Measurements from ENCODE around the gene SLC26A9. TPM values are rescaled to one million over a fixed set of nuclear protein-coding genes. Genes with fewer than 3 reads are reported as not detected.

The SLC26A9 gene
- total and polyA plus RNA-seq, 2 of the 4 experiments (the other 2 are of a cell fraction) = not detected

DNA sequence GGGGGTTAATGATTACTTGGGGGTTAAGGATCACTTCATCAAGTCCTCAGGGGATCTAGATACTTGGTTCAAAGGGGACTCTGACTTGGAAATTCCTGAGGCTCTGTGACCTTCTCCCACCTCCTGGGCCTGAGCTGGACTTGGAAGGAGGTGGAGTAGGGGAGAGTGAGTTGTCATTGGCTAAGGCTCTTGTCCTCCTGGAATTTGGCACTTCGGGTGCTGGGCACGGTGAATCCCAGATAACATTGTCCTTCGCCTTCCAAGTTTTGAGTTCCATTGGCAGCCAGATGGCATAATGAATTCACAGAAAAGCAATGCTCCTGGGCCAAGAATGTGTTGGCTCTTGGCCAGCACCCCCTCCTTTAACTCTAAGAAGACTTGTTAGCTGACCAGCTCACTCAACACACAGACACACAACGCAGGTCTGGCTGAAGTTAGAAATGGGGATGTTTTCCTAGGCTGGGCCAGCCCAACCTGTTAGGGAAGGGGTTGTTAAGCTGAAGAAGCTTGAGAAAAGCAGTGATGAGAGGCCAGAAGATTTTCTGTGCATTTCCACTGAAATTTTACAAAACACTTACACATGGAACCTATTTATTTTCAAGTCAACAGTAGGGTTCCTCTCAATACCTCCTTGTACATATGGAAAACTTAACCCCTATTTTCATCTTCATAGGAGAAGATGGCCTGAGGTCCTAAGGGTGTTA is 29.7 kb downstream of the SLC26A9 start:
- in situ Hi-C loops (cut with MboI; ENCODE audit: low sequenced_read_pairs) = loop anchor here (5.0 to 25.0 kb wide), 2 partner anchors 121 to 251 kb away; no protein-coding TSS in a partner anchor
- CTCF ChIA-PET = no interaction called here
- Histone ChIP-seq H3K23ac (ENCODE audit: low read depth, low read length) (no peak overlapping the region), H4K5ac (ENCODE audit: low read depth, low read length) (no peak overlapping the region), H3K36me3 (ENCODE audit: control insufficient read depth, insufficient read depth, low read length) (no peaks in the 10 kb centered on the region), H2BK120ac (ENCODE audit: low read depth, low read length) (no peak overlapping the region), H3K14ac (replicated peaks; ENCODE audit: low read depth, low read length) (no peak overlapping the region), H3K27ac (ENCODE audit: insufficient read depth, low read length) (no peak overlapping the region), H4K20me1 (ENCODE audit: insufficient read depth, low read length) (no peaks in the 10 kb centered on the region; the same call in 1 of the 2 replicates), H3K4me2 (ENCODE audit: low read depth, low read length) (no peak overlapping the region), H3K9me1 (ENCODE audit: insufficient read depth, low read length) (no peaks in the 10 kb centered on the region), H2BK15ac (ENCODE audit: low read depth, low read length) (no peak overlapping the region), H3K18ac (ENCODE audit: low read depth, low read length) (no peak overlapping the region), H4K8ac (ENCODE audit: low read depth in 2 of 2, low read length in 2 of 2) (no peak overlapping the region), H3K56ac (ENCODE audit: extremely low read depth, insufficient read depth, low read length) (no peak overlapping the region), H2BK20ac (ENCODE audit: low read depth, low read length) (no peak overlapping the region), H3K9ac (ENCODE audit: low read depth, low read length) (no peak overlapping the region), H3K79me1 (ENCODE audit: low read depth in 1 of 2, low read length in 2 of 2) (no peaks in the 10 kb centered on the region), H2BK5ac (ENCODE audit: low read depth, low read length, poor library complexity, severe bottlenecking) (no peak overlapping the region), H2AK5ac (ENCODE audit: low read depth, low read length) (no peak overlapping the region), H3K27me3 (ENCODE audit: control insufficient read depth, insufficient read depth, low read length) (peaks cover 13% of the 10 kb centered on the region), H4K91ac (ENCODE audit: insufficient read depth, low read depth, low read length) (no peak overlapping the region), H2AFZ (replicated peaks; ENCODE audit: low read length, poor library complexity) (no peak overlapping the region), H3K4me3 (ENCODE audit: insufficient read depth, low read depth, low read length) (no peak overlapping the region), H3K4me1 (ENCODE audit: control insufficient read depth, insufficient read depth, low read length) (no peaks in the 10 kb centered on the region), H3K4ac (ENCODE audit: low read depth, low read length) (no peak overlapping the region), H3K9me3 (ENCODE audit: control insufficient read depth, insufficient read depth, low read length) (no peaks in the 10 kb centered on the region), H2AK9ac (replicated peaks; ENCODE audit: low read depth, low read length, poor library complexity) (no peak overlapping the region)
- TF ChIP-seq RFX5 (IDR thresholded peaks at IDR 0.05; ENCODE audit: low read depth, low read length) = no peak
- TF ChIP-seq MAZ (IDR thresholded peaks at IDR 0.05; ENCODE audit: borderline replicate concordance, low read depth, low read length) = no peak
- no peak for TF ChIP-seq MXI1 (IDR thresholded peaks at IDR 0.05; ENCODE audit: borderline replicate concordance, low read depth, low read length)
- no peak for TF ChIP-seq RAD21 (IDR thresholded peaks at IDR 0.05; ENCODE audit: low read length)
- TF ChIP-seq POLR2A (IDR thresholded peaks at IDR 0.05; ENCODE audit: low read depth, low read length) = no peak
- TF ChIP-seq, protein P1, sequence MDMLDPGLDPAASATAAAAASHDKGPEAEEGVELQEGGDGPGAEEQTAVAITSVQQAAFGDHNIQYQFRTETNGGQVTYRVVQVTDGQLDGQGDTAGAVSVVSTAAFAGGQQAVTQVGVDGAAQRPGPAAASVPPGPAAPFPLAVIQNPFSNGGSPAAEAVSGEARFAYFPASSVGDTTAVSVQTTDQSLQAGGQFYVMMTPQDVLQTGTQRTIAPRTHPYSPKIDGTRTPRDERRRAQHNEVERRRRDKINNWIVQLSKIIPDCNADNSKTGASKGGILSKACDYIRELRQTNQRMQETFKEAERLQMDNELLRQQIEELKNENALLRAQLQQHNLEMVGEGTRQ (IDR thresholded peaks at IDR 0.05; ENCODE audit: low read depth, low read length) = no peak
- TF ChIP-seq FOS (IDR thresholded peaks at IDR 0.05; ENCODE audit: low read depth, low read length) = no peak
- no peak for TF ChIP-seq SMC3 (IDR thresholded peaks at IDR 0.05; ENCODE audit: low read depth, low read length)
- TF ChIP-seq NFE2L2 (IDR thresholded peaks at IDR 0.05; ENCODE audit: low read depth, low read length) = no peak
- TF ChIP-seq CHD1 (IDR thresholded peaks at IDR 0.05; ENCODE audit: low read depth, low read length) = no peak
- no peak for TF ChIP-seq CEBPB (IDR thresholded peaks at IDR 0.05; ENCODE audit: low read depth, low read length)
- no peak for TF ChIP-seq BHLHE40 (IDR thresholded peaks at IDR 0.05; ENCODE audit: low read depth, low read length)
- TF ChIP-seq, protein P2, sequence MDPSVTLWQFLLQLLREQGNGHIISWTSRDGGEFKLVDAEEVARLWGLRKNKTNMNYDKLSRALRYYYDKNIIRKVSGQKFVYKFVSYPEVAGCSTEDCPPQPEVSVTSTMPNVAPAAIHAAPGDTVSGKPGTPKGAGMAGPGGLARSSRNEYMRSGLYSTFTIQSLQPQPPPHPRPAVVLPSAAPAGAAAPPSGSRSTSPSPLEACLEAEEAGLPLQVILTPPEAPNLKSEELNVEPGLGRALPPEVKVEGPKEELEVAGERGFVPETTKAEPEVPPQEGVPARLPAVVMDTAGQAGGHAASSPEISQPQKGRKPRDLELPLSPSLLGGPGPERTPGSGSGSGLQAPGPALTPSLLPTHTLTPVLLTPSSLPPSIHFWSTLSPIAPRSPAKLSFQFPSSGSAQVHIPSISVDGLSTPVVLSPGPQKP (IDR thresholded peaks at IDR 0.05; ENCODE audit: borderline replicate concordance, low read depth, low read length) = no peak
- TF ChIP-seq, protein P3, sequence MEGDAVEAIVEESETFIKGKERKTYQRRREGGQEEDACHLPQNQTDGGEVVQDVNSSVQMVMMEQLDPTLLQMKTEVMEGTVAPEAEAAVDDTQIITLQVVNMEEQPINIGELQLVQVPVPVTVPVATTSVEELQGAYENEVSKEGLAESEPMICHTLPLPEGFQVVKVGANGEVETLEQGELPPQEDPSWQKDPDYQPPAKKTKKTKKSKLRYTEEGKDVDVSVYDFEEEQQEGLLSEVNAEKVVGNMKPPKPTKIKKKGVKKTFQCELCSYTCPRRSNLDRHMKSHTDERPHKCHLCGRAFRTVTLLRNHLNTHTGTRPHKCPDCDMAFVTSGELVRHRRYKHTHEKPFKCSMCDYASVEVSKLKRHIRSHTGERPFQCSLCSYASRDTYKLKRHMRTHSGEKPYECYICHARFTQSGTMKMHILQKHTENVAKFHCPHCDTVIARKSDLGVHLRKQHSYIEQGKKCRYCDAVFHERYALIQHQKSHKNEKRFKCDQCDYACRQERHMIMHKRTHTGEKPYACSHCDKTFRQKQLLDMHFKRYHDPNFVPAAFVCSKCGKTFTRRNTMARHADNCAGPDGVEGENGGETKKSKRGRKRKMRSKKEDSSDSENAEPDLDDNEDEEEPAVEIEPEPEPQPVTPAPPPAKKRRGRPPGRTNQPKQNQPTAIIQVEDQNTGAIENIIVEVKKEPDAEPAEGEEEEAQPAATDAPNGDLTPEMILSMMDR (conservative IDR thresholded peaks at IDR 0.05; ENCODE audit: low read depth, low read length) = no peak
- TF ChIP-seq RCOR1 (IDR thresholded peaks at IDR 0.05; ENCODE audit: insufficient replicate concordance, low read length) = no peak
- no peak for TF ChIP-seq MAFK (IDR thresholded peaks at IDR 0.05; ENCODE audit: low read depth, low read length)
- no peak for DNase-seq
- ATAC-seq (ENCODE audit: low read depth) = no peak
- POLR2A ChIA-PET (ENCODE audit: unreplicated experiment) = no interaction called here
- BruUV-seq (replicated peaks) = no TSS peak
- dilution Hi-C loops (cut with HindIII; ENCODE audit: low sequenced_read_pairs, unreplicated experiment) = no loop called here
- 12% methylated on average over 3 of the region's 4 CpGs; no CpG with 5 or more reads in 1 of the 2 experiments for WGBS, 2 experiments (ENCODE audit: extremely low coverage in 2 of 2, insufficient read length in 1 of 2)
- intact Hi-C loops (cut with micrococcal nuclease) = no loop called here
